ENCODE data around the gene SMARCA4. TPM values are rescaled to one million over a fixed set of nuclear protein-coding genes. Genes with fewer than 3 reads are reported as not detected.

SMARCA4 gene
- total and polyA plus RNA-seq, 11 donors = 34.1 to 70.9 (median 48.6) TPM

- DNase-seq = no peak
- peaks cover 0 to 100% (median 92%) of the 10 kb centered on the region in 9 donors for H3K36me3 ChIP-seq
- intact Hi-C loops (cut with DNase I) = loop anchor here in 1 of 10 donors (5.0 kb wide), 1 partner anchor 96 kb away; no protein-coding TSS in a partner anchor
- 95 to 97% (median 97%) methylated on average over 15 of the region's 15 CpGs; no CpG with 5 or more reads in 1 of the 4 donors for WGBS, 4 donors
- no peak for TF ChIP-seq POLR2A (IDR thresholded peaks at IDR 0.05)
- no peak for TF ChIP-seq CTCF (IDR thresholded peaks at IDR 0.05)
- H3K4me1 ChIP-seq = peaks cover 0 to 12% (median 0%) of the 10 kb centered on the region in 12 donors
- H3K27ac ChIP-seq = no peak overlapping the region
- no peak for ATAC-seq
- no peak overlapping the region for H3K4me3 ChIP-seq
- H3K9me3 ChIP-seq = no peaks in the 10 kb centered on the region
- H3K27me3 ChIP-seq = no peaks in the 10 kb centered on the region
These were observed 60.9 kb downstream of the SMARCA4 start for GRCh38 chr19:11021760-11022144.

- Histone ChIP-seq H3K9me3 (no peaks in the 10 kb centered on the region), H3K27me3 (no peaks in the 10 kb centered on the region), H3K4me3 (no peak overlapping the region), H3K27ac (no peak overlapping the region), H3K4me1 (peaks cover 0 to 10% (median 0%) of the 10 kb centered on the region in 12 donors), H3K36me3 (peaks cover 0 to 100% (median 94%) of the 10 kb centered on the region in 9 donors)
- DNase-seq (no peak), ATAC-seq (no peak)
- intact Hi-C loops (cut with DNase I) = loop anchor here in 1 of 10 donors (5.0 kb wide), 1 partner anchor 94 kb away; no protein-coding TSS in a partner anchor
- 92 to 96% (median 94%) methylated on average over 11 of the region's 11 CpGs for WGBS, 4 donors
- TF ChIP-seq CTCF (IDR thresholded peaks at IDR 0.05) (no peak), POLR2A (IDR thresholded peaks at IDR 0.05) (no peak)
These were observed 62.2 kb downstream of the SMARCA4 start for GRCh38 chr19:11023016-11023415.

GRCh38 chr19:11023710-11024109, 62.9 kb downstream of the SMARCA4 start:
- H3K4me1 ChIP-seq = peaks cover 0 to 10% (median 0%) of the 10 kb centered on the region in 12 donors
- peaks cover 0 to 100% (median 97%) of the 10 kb centered on the region in 9 donors for H3K36me3 ChIP-seq
- ATAC-seq (no peak), DNase-seq (no peak)
- no peak overlapping the region for H3K27ac ChIP-seq
- H3K27me3 ChIP-seq = no peaks in the 10 kb centered on the region
- no peak for TF ChIP-seq POLR2A (IDR thresholded peaks at IDR 0.05)
- TF ChIP-seq CTCF (IDR thresholded peaks at IDR 0.05) = no peak
- WGBS, 4 donors = 92 to 100% (median 96%) methylated on average over 2 to 7 of the region's 7 CpGs
- intact Hi-C loops (cut with DNase I) = loop anchor here in 1 of 10 donors (5.0 kb wide), 1 partner anchor 94 kb away; no protein-coding TSS in a partner anchor
- no peak overlapping the region for H3K4me3 ChIP-seq
- H3K9me3 ChIP-seq = no peaks in the 10 kb centered on the region

- Histone ChIP-seq H3K4me1 (peaks cover 0 to 10% (median 0%) of the 10 kb centered on the region in 12 donors), H3K27ac (no peak overlapping the region), H3K36me3 (peaks cover 0 to 100% (median 97%) of the 10 kb centered on the region in 9 donors), H3K4me3 (no peak overlapping the region), H3K9me3 (no peaks in the 10 kb centered on the region), H3K27me3 (no peaks in the 10 kb centered on the region)
- 91 to 94% (median 92%) methylated on average over 11 to 13 of the region's 13 CpGs for WGBS, 4 donors
- TF ChIP-seq POLR2A (IDR thresholded peaks at IDR 0.05) = no peak
- TF ChIP-seq CTCF (IDR thresholded peaks at IDR 0.05) = no peak
- peak in 1 of 5 donors; percentile 48 for DNase-seq
- ATAC-seq = peak in 1 of 4 donors; percentile 49
- intact Hi-C loops (cut with DNase I) = loop anchor here in 1 of 10 donors (5.0 kb wide), 1 partner anchor 93 kb away; no protein-coding TSS in a partner anchor
These were observed 63.4 kb downstream of the SMARCA4 start for GRCh38 chr19:11024259-11024658.
